HEK293 (cell line): Measurements from ENCODE around the gene OR10A7.

Source experiments
- CTCF ChIA-PET: fragments of 350-600 bp; formaldehyde crosslinking; extraction: SDS; loops from one replicate; lab custom pipeline; 2021; ENCODE audit warnings: antibody characterized with exemption; lab: Yijun Ruan, JAX
- POLR2A ChIA-PET: fragments of 300-600 bp; formaldehyde crosslinking; extraction: SDS; loops from one replicate; lab custom pipeline; 2020; ENCODE audit warnings: antibody characterized with exemption, inconsistent platforms; lab: Yijun Ruan, JAX
- H3K27ac ChIP-seq: fragments of 200-500 bp; sonication (Bioruptor generic); 2 replicates; pipeline ENCODE4 v1.5.1; 2014; ENCODE audit warnings: low read depth, low read length, control low read depth, inconsistent platforms; ENCODE audit errors: extremely low read depth
- H3K36me3 ChIP-seq, 2 experiments: fragments of 200-500 bp in 1 of 2; sonication (Bioruptor generic) in 1 of 2; 1 replicate in 1 of 2; 2 replicates in 1 of 2; pipeline ENCODE4 v1.5.1; 2014 to 2017; ENCODE audit warnings: inconsistent platforms in 2 of 2, low read length in 2 of 2; ENCODE audit not compliant: control insufficient read depth in 2 of 2, insufficient read depth in 1 of 2
- H3K4me1 ChIP-seq: fragments of 200-500 bp; sonication (Bioruptor generic); 2 replicates; pipeline ENCODE4 v1.5.1; 2014; ENCODE audit warnings: mild to moderate bottlenecking, low read length, inconsistent platforms; ENCODE audit not compliant: control insufficient read depth, insufficient read depth
- H3K4me3 ChIP-seq: 2 replicates; pipeline ENCODE4 v1.5.1; 2011; ENCODE audit warnings: low read depth, mild to moderate bottlenecking, control low read depth, low read length, moderate library complexity
- H3K9me3 ChIP-seq: fragments of 200-500 bp; sonication (Bioruptor generic); 2 replicates; pipeline ENCODE4 v1.5.1; 2014; ENCODE audit warnings: low read depth, low read length, inconsistent platforms; ENCODE audit not compliant: control insufficient read depth, insufficient read depth
- HOXD13 ChIP-seq: sonication (generic); formaldehyde crosslinking; IDR thresholded peaks from 2 replicates; pipeline ENCODE4 v1.8.0; 2022; ENCODE audit warnings: missing genetic modification reagents, borderline replicate concordance
- ZFP3 ChIP-seq: fragments of 450-650 bp; formaldehyde crosslinking; IDR thresholded peaks from 2 replicates; pipeline ENCODE4 v1.5.1; 2016; ENCODE audit warnings: low read depth, missing biosample characterization, missing genetic modification characterization
- ZNF16 ChIP-seq: fragments of 450-650 bp; formaldehyde crosslinking; IDR thresholded peaks from 2 replicates; pipeline ENCODE4 v1.5.1; 2016; ENCODE audit warnings: low read depth, missing biosample characterization, missing genetic modification characterization
- ZNF202 ChIP-seq: fragments of 450-650 bp; formaldehyde crosslinking; IDR thresholded peaks from 2 replicates; pipeline ENCODE4 v1.5.1; 2016; ENCODE audit warnings: missing biosample characterization, missing genetic modification characterization, borderline replicate concordance
- ZNF211 ChIP-seq: fragments of 450-650 bp; formaldehyde crosslinking; IDR thresholded peaks from 2 replicates; pipeline ENCODE4 v1.5.1; 2016; ENCODE audit warnings: low read depth, missing biosample characterization, missing genetic modification characterization
- ZNF239 ChIP-seq: fragments of 450-650 bp; formaldehyde crosslinking; IDR thresholded peaks from 2 replicates; pipeline ENCODE4 v1.5.1; 2016; ENCODE audit warnings: missing biosample characterization, missing genetic modification characterization
- ZNF266 ChIP-seq: fragments of 450-650 bp; formaldehyde crosslinking; IDR thresholded peaks from 2 replicates; pipeline ENCODE4 v1.5.1; 2016; ENCODE audit warnings: missing biosample characterization, missing genetic modification characterization, low read depth
- ZNF324 ChIP-seq: fragments of 450-650 bp; formaldehyde crosslinking; IDR thresholded peaks from 2 replicates; pipeline ENCODE4 v1.5.1; 2016; ENCODE audit warnings: missing biosample characterization, missing genetic modification characterization
- ZNF426 ChIP-seq: fragments of 450-650 bp; formaldehyde crosslinking; IDR thresholded peaks from 2 replicates; pipeline ENCODE4 v1.5.1; 2017; ENCODE audit warnings: missing biosample characterization, missing genetic modification characterization, mild to moderate bottlenecking, inconsistent platforms, moderate library complexity
- ZNF510 ChIP-seq: fragments of 450-650 bp; formaldehyde crosslinking; IDR thresholded peaks from 2 replicates; pipeline ENCODE4 v1.5.1; 2018; ENCODE audit warnings: mild to moderate bottlenecking, missing genetic modification characterization, missing biosample characterization; ENCODE audit not compliant: insufficient replicate concordance
- ZNF544 ChIP-seq: fragments of 450-650 bp; formaldehyde crosslinking; IDR thresholded peaks from 2 replicates; pipeline ENCODE4 v1.5.0; 2017; ENCODE audit warnings: missing biosample characterization, missing genetic modification characterization
- ZNF558 ChIP-seq: fragments of 450-650 bp; formaldehyde crosslinking; IDR thresholded peaks from 2 replicates; pipeline ENCODE4 v1.5.1; 2016; ENCODE audit warnings: missing biosample characterization, missing genetic modification characterization
- ZNF704 ChIP-seq: fragments of 450-650 bp; formaldehyde crosslinking; IDR thresholded peaks from 2 replicates; pipeline ENCODE4 v1.5.1; 2016; ENCODE audit warnings: missing biosample characterization, missing genetic modification characterization
- TF ChIP-seq, protein P1 (sequence below): fragments of 450-650 bp; formaldehyde crosslinking; IDR thresholded peaks from 2 replicates; pipeline ENCODE4 v1.5.1; 2016; ENCODE audit warnings: missing biosample characterization, missing genetic modification characterization
- TF ChIP-seq, protein P2 (sequence below): fragments of 450-650 bp; formaldehyde crosslinking; IDR thresholded peaks from 2 replicates; pipeline ENCODE4 v1.5.1; 2016; ENCODE audit warnings: missing biosample characterization, missing genetic modification characterization, borderline replicate concordance
- TF ChIP-seq, protein P3 (sequence below): fragments of 450-650 bp; formaldehyde crosslinking; optimal IDR thresholded peaks from 2 replicates; pipeline ENCODE3; 2016; ENCODE audit warnings: missing biosample characterization, mild to moderate bottlenecking, missing genetic modification characterization

OR10A7 gene, protein sequence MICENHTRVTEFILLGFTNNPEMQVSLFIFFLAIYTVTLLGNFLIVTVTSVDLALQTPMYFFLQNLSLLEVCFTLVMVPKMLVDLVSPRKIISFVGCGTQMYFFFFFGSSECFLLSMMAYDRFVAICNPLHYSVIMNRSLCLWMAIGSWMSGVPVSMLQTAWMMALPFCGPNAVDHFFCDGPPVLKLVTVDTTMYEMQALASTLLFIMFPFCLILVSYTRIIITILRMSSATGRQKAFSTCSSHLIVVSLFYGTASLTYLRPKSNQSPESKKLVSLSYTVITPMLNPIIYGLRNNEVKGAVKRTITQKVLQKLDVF

GRCh38 chr12:55220725-55221124 lies at the start of gene OR10A7:
OR10A7 (plus strand) TSS chr12:55221025; CDS start chr12:55221025, 0 bp downstream.
- CTCF ChIA-PET, result no interaction called here
- Histone ChIP-seq H3K4me1 (no peaks in the 10 kb centered on the region), H3K36me3 (no peaks in the 10 kb centered on the region), H3K4me3 (no peak within 1 kb of the TSS), H3K9me3 (no peaks in the 10 kb centered on the region), H3K27ac (no peak within 1 kb of the TSS)
- TF ChIP-seq ZNF544 (tag by site-specific recombination) (no peak), ZNF510 (no peak), ZNF558 (tag by site-specific recombination) (no peak), ZNF202 (tag by site-specific recombination) (no peak), ZNF426 (no peak), ZNF324 (tag by site-specific recombination) (no peak), HOXD13 (CRISPR knock-in tag) (no peak), ZNF211 (tag by site-specific recombination) (no peak), ZFP3 (no peak), ZNF16 (no peak), ZNF266 (no peak), ZNF704 (tag by site-specific recombination) (no peak), ZNF239 (tag by site-specific recombination) (no peak)
- TF ChIP-seq, protein P1, sequence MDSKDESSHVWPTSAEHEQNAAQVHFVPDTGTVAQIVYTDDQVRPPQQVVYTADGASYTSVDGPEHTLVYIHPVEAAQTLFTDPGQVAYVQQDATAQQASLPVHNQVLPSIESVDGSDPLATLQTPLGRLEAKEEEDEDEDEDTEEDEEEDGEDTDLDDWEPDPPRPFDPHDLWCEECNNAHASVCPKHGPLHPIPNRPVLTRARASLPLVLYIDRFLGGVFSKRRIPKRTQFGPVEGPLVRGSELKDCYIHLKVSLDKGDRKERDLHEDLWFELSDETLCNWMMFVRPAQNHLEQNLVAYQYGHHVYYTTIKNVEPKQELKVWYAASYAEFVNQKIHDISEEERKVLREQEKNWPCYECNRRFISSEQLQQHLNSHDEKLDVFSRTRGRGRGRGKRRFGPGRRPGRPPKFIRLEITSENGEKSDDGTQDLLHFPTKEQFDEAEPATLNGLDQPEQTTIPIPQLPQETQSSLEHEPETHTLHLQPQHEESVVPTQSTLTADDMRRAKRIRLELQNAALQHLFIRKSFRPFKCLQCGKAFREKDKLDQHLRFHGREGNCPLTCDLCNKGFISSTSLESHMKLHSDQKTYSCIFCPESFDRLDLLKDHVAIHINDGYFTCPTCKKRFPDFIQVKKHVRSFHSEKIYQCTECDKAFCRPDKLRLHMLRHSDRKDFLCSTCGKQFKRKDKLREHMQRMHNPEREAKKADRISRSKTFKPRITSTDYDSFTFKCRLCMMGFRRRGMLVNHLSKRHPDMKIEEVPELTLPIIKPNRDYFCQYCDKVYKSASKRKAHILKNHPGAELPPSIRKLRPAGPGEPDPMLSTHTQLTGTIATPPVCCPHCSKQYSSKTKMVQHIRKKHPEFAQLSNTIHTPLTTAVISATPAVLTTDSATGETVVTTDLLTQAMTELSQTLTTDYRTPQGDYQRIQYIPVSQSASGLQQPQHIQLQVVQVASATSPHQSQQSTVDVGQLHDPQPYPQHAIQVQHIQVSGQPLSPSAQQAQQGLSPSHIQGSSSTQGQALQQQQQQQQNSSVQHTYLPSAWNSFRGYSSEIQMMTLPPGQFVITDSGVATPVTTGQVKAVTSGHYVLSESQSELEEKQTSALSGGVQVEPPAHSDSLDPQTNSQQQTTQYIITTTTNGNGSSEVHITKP (tag by site-specific recombination), result no peak
- TF ChIP-seq, protein P2, sequence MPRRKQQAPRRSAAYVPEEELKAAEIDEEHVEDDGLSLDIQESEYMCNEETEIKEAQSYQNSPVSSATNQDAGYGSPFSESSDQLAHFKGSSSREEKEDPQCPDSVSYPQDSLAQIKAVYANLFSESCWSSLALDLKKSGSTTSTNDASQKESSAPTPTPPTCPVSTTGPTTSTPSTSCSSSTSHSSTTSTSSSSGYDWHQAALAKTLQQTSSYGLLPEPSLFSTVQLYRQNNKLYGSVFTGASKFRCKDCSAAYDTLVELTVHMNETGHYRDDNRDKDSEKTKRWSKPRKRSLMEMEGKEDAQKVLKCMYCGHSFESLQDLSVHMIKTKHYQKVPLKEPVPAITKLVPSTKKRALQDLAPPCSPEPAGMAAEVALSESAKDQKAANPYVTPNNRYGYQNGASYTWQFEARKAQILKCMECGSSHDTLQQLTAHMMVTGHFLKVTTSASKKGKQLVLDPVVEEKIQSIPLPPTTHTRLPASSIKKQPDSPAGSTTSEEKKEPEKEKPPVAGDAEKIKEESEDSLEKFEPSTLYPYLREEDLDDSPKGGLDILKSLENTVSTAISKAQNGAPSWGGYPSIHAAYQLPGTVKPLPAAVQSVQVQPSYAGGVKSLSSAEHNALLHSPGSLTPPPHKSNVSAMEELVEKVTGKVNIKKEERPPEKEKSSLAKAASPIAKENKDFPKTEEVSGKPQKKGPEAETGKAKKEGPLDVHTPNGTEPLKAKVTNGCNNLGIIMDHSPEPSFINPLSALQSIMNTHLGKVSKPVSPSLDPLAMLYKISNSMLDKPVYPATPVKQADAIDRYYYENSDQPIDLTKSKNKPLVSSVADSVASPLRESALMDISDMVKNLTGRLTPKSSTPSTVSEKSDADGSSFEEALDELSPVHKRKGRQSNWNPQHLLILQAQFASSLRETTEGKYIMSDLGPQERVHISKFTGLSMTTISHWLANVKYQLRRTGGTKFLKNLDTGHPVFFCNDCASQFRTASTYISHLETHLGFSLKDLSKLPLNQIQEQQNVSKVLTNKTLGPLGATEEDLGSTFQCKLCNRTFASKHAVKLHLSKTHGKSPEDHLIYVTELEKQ, result no peak
- TF ChIP-seq, protein P3, sequence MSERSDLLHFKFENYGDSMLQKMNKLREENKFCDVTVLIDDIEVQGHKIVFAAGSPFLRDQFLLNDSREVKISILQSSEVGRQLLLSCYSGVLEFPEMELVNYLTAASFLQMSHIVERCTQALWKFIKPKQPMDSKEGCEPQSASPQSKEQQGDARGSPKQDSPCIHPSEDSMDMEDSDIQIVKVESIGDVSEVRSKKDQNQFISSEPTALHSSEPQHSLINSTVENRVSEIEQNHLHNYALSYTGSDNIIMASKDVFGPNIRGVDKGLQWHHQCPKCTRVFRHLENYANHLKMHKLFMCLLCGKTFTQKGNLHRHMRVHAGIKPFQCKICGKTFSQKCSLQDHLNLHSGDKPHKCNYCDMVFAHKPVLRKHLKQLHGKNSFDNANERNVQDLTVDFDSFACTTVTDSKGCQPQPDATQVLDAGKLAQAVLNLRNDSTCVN, result no peak
- POLR2A ChIA-PET, result no interaction called here
